GM12874 (cell line): Measurements from ENCODE around the gene EMC10.

Experiments
- CTCF ChIP-seq: IDR thresholded peaks from 2 replicates; pipeline ENCODE4 v1.5.1; 2011; ENCODE audit warnings: low read depth, mild to moderate bottlenecking, control low read depth, low read length, moderate library complexity; ENCODE audit not compliant: insufficient read depth

Gene EMC10

GRCh38 chr19:50489461-50490011 lies 13.2 kb downstream of the EMC10 start:
- no peak for TF ChIP-seq CTCF

GRCh38 chr19:50490411-50490811 lies 14.1 kb downstream of the EMC10 start:
- TF ChIP-seq CTCF, result no peak

- no peak for TF ChIP-seq CTCF
Observed at GRCh38 chr19:50490991-50491472, 14.7 kb downstream of the EMC10 start.

GRCh38 chr19:50492303-50493052 lies 16.2 kb downstream of the EMC10 start:
- no peak for TF ChIP-seq CTCF

GRCh38 chr19:50493171-50493570 lies 16.9 kb downstream of the EMC10 start:
- TF ChIP-seq CTCF, result no peak

- no peak for TF ChIP-seq CTCF
Observed at GRCh38 chr19:50494186-50495019, 18.1 kb downstream of the EMC10 start.

- TF ChIP-seq CTCF, result no peak
Observed at GRCh38 chr19:50495020-50495531, 18.8 kb downstream of the EMC10 start.
